ENCODE results near the gene SHB. TPM values are rescaled to one million over a fixed set of nuclear protein-coding genes. Genes with fewer than 3 reads are reported as not detected.
"Not testable (repeated sequence)": the region's sequence is repeated elsewhere in the genome, so short reads cannot be mapped to it uniquely, and the experiment has no call there.

Gene SHB
- total and polyA plus RNA-seq, 2 donors: 4.9 to 5.5 TPM

- no peaks in the 10 kb centered on the region for H3K27me3 ChIP-seq (ENCODE audit: control insufficient read depth in 2 of 2, insufficient read depth in 1 of 2, low read length in 1 of 2)
- H3K9me3 ChIP-seq (ENCODE audit: control insufficient read depth in 2 of 2, insufficient read depth in 1 of 2, low read length in 1 of 2): no peaks in the 10 kb centered on the region
- H3K4me3 ChIP-seq (ENCODE audit: low read length in 2 of 2): no peak overlapping the region
- H3K27ac ChIP-seq (ENCODE audit: low read depth in 1 of 2, low read length in 1 of 2): peak overlapping the region in 1 of 2 donors; percentile 68
- peak in 1 of 9 donors; percentile 22 for DNase-seq (ENCODE audit: low read depth in 6 of 9, low spot score in 9 of 9)
- H3K4me1 ChIP-seq (ENCODE audit: control insufficient read depth in 2 of 2, insufficient read depth in 2 of 2, low read length in 2 of 2): peaks cover 3 to 27% of the 10 kb centered on the region in 2 donors
- no peaks in the 10 kb centered on the region for H3K36me3 ChIP-seq (ENCODE audit: control insufficient read depth in 2 of 2, insufficient read depth in 2 of 2, low read length in 1 of 2)
- 96% methylated on average over 4 of the region's 4 CpGs for WGBS
Observed at GRCh38 chr9:38048316-38048969, 20.6 kb downstream of the SHB start.

- peak in 1 of 9 donors; percentile 31 for DNase-seq (ENCODE audit: low read depth in 6 of 9, low spot score in 9 of 9)
- peak overlapping the region; percentile 76 to 80 for H3K27ac ChIP-seq (ENCODE audit: low read depth in 1 of 2, low read length in 1 of 2)
- no peak overlapping the region for H3K4me3 ChIP-seq (ENCODE audit: low read length in 2 of 2)
- no peaks in the 10 kb centered on the region for H3K27me3 ChIP-seq (ENCODE audit: control insufficient read depth in 2 of 2, insufficient read depth in 1 of 2, low read length in 1 of 2)
- no peaks in the 10 kb centered on the region for H3K9me3 ChIP-seq (ENCODE audit: control insufficient read depth in 2 of 2, insufficient read depth in 1 of 2, low read length in 1 of 2)
- WGBS: 53% methylated on average over 15 of the region's 15 CpGs
- no peaks in the 10 kb centered on the region for H3K36me3 ChIP-seq (ENCODE audit: control insufficient read depth in 2 of 2, insufficient read depth in 2 of 2, low read length in 1 of 2)
- H3K4me1 ChIP-seq (ENCODE audit: control insufficient read depth in 2 of 2, insufficient read depth in 2 of 2, low read length in 2 of 2): peaks cover 3 to 33% of the 10 kb centered on the region in 2 donors
Observed at GRCh38 chr9:38047301-38048251, 21.5 kb downstream of the SHB start.

- Histone ChIP-seq H3K27me3 (ENCODE audit: control insufficient read depth in 2 of 2, insufficient read depth in 1 of 2, low read length in 1 of 2) (no peaks in the 10 kb centered on the region), H3K36me3 (ENCODE audit: control insufficient read depth in 2 of 2, insufficient read depth in 2 of 2, low read length in 1 of 2) (no peaks in the 10 kb centered on the region), H3K4me1 (ENCODE audit: control insufficient read depth in 2 of 2, insufficient read depth in 2 of 2, low read length in 2 of 2) (peaks cover 3 to 36% of the 10 kb centered on the region in 2 donors), H3K4me3 (ENCODE audit: low read length in 2 of 2) (no peak overlapping the region), H3K9me3 (ENCODE audit: control insufficient read depth in 2 of 2, insufficient read depth in 1 of 2, low read length in 1 of 2) (no peaks in the 10 kb centered on the region), H3K27ac (ENCODE audit: low read depth in 1 of 2, low read length in 1 of 2) (peak overlapping the region; percentile 76 to 80)
- no peak for DNase-seq (ENCODE audit: low read depth in 6 of 9, low spot score in 9 of 9)
- 87% methylated on average over 8 of the region's 8 CpGs for WGBS
Observed at GRCh38 chr9:38046661-38047300, 22.2 kb downstream of the SHB start.

GRCh38 chr9:38045939-38046338 lies 23.1 kb downstream of the SHB start:
- H3K9me3 ChIP-seq (ENCODE audit: control insufficient read depth in 2 of 2, insufficient read depth in 1 of 2, low read length in 1 of 2); H3K4me3 ChIP-seq (ENCODE audit: low read length in 2 of 2); H3K36me3 ChIP-seq (ENCODE audit: control insufficient read depth in 2 of 2, insufficient read depth in 2 of 2, low read length in 1 of 2); DNase-seq (ENCODE audit: low read depth in 6 of 9, low spot score in 9 of 9); H3K27me3 ChIP-seq (ENCODE audit: control insufficient read depth in 2 of 2, insufficient read depth in 1 of 2, low read length in 1 of 2): not testable (repeated sequence)
- peaks cover 3 to 37% of the 10 kb centered on the region in 2 donors for H3K4me1 ChIP-seq (ENCODE audit: control insufficient read depth in 2 of 2, insufficient read depth in 2 of 2, low read length in 2 of 2)
- peak overlapping the region in 1 of 2 donors; percentile 59 for H3K27ac ChIP-seq (ENCODE audit: low read depth in 1 of 2, low read length in 1 of 2)
- 95% methylated on average over 10 of the region's 10 CpGs for WGBS

- Histone ChIP-seq H3K4me1 (ENCODE audit: control insufficient read depth in 2 of 2, insufficient read depth in 2 of 2, low read length in 2 of 2) (peaks cover 3 to 38% of the 10 kb centered on the region in 2 donors), H3K4me3 (ENCODE audit: low read length in 2 of 2) (no peak overlapping the region), H3K36me3 (ENCODE audit: control insufficient read depth in 2 of 2, insufficient read depth in 2 of 2, low read length in 1 of 2) (no peaks in the 10 kb centered on the region), H3K27ac (ENCODE audit: low read depth in 1 of 2, low read length in 1 of 2) (no peak overlapping the region), H3K9me3 (ENCODE audit: control insufficient read depth in 2 of 2, insufficient read depth in 1 of 2, low read length in 1 of 2) (no peaks in the 10 kb centered on the region), H3K27me3 (ENCODE audit: control insufficient read depth in 2 of 2, insufficient read depth in 1 of 2, low read length in 1 of 2) (no peaks in the 10 kb centered on the region)
- 98% methylated on average over 2 of the region's 2 CpGs for WGBS
- no peak for DNase-seq (ENCODE audit: low read depth in 6 of 9, low spot score in 9 of 9)
Observed at GRCh38 chr9:38044706-38045105, 24.3 kb downstream of the SHB start.

- Histone ChIP-seq H3K4me3 (ENCODE audit: low read length in 2 of 2) (no peak overlapping the region), H3K9me3 (ENCODE audit: control insufficient read depth in 2 of 2, insufficient read depth in 1 of 2, low read length in 1 of 2) (no peaks in the 10 kb centered on the region), H3K4me1 (ENCODE audit: control insufficient read depth in 2 of 2, insufficient read depth in 2 of 2, low read length in 2 of 2) (peaks cover 3 to 44% of the 10 kb centered on the region in 2 donors), H3K36me3 (ENCODE audit: control insufficient read depth in 2 of 2, insufficient read depth in 2 of 2, low read length in 1 of 2) (no peaks in the 10 kb centered on the region), H3K27me3 (ENCODE audit: control insufficient read depth in 2 of 2, insufficient read depth in 1 of 2, low read length in 1 of 2) (no peaks in the 10 kb centered on the region), H3K27ac (ENCODE audit: low read depth in 1 of 2, low read length in 1 of 2) (no peak overlapping the region)
- no peak for DNase-seq (ENCODE audit: low read depth in 6 of 9, low spot score in 9 of 9)
- 94% methylated on average over 9 of the region's 9 CpGs for WGBS
Observed at GRCh38 chr9:38043931-38044623, 24.9 kb downstream of the SHB start.

GRCh38 chr9:38042626-38043357 lies 26.2 kb downstream of the SHB start:
- H3K4me3 ChIP-seq (ENCODE audit: low read length in 2 of 2): no peak overlapping the region
- H3K9me3 ChIP-seq (ENCODE audit: control insufficient read depth in 2 of 2, insufficient read depth in 1 of 2, low read length in 1 of 2): no peaks in the 10 kb centered on the region
- H3K27ac ChIP-seq (ENCODE audit: low read depth in 1 of 2, low read length in 1 of 2): peak overlapping the region in 1 of 2 donors; percentile 48
- H3K36me3 ChIP-seq (ENCODE audit: control insufficient read depth in 2 of 2, insufficient read depth in 2 of 2, low read length in 1 of 2): no peaks in the 10 kb centered on the region
- H3K27me3 ChIP-seq (ENCODE audit: control insufficient read depth in 2 of 2, insufficient read depth in 1 of 2, low read length in 1 of 2): no peaks in the 10 kb centered on the region
- 94% methylated on average over 8 of the region's 8 CpGs for WGBS
- H3K4me1 ChIP-seq (ENCODE audit: control insufficient read depth in 2 of 2, insufficient read depth in 2 of 2, low read length in 2 of 2): peaks cover 2 to 48% of the 10 kb centered on the region in 2 donors
- DNase-seq (ENCODE audit: low read depth in 6 of 9, low spot score in 9 of 9): no peak

GRCh38 chr9:38041564-38042243 lies 27.3 kb downstream of the SHB start:
- no peak overlapping the region for H3K27ac ChIP-seq (ENCODE audit: low read depth in 1 of 2, low read length in 1 of 2)
- H3K4me3 ChIP-seq (ENCODE audit: low read length in 2 of 2): no peak overlapping the region
- peaks cover 0 to 43% of the 10 kb centered on the region in 2 donors for H3K4me1 ChIP-seq (ENCODE audit: control insufficient read depth in 2 of 2, insufficient read depth in 2 of 2, low read length in 2 of 2)
- H3K9me3 ChIP-seq (ENCODE audit: control insufficient read depth in 2 of 2, insufficient read depth in 1 of 2, low read length in 1 of 2): no peaks in the 10 kb centered on the region
- no peaks in the 10 kb centered on the region for H3K27me3 ChIP-seq (ENCODE audit: control insufficient read depth in 2 of 2, insufficient read depth in 1 of 2, low read length in 1 of 2)
- H3K36me3 ChIP-seq (ENCODE audit: control insufficient read depth in 2 of 2, insufficient read depth in 2 of 2, low read length in 1 of 2): no peaks in the 10 kb centered on the region
- WGBS: 94% methylated on average over 21 of the region's 21 CpGs
- no peak for DNase-seq (ENCODE audit: low read depth in 6 of 9, low spot score in 9 of 9)
